IMR-90 (cell line): Measurements from ENCODE around the gene ANO8. TPM values are rescaled to one million over a fixed set of nuclear protein-coding genes. Genes with fewer than 3 reads are reported as not detected.

ENCODE experiments used
- ATAC-seq: fragments of 200-7000 bp; cut with Tn5 transposase; 2 replicates; pipeline ENCODE4 v1.9.1; 2020; ENCODE audit warnings: low read depth, mild to moderate bottlenecking, moderate library complexity
- BruUV-seq: library from RNA; stranded (reverse); fragments of 400-500 nt; replicated peaks from 2 replicates; lab custom pipeline; 2021; lab: Mats Ljungman, UMichigan
- CTCF ChIA-PET: fragments of 300-600 bp; formaldehyde crosslinking; extraction: SDS; loops from one replicate; lab custom pipeline; 2021; ENCODE audit warnings: antibody characterized with exemption; lab: Yijun Ruan, JAX
- POLR2A ChIA-PET: fragments of 300-600 bp; sonication (Branson Sonifier 250); formaldehyde crosslinking; loops from one replicate; lab custom pipeline; 2022; ENCODE audit warnings: antibody characterized with exemption; ENCODE audit not compliant: unreplicated experiment; lab: Charles Lee
- DNase-seq: peaks from one replicate; pipeline ENCODE4 v3.0.0; 2013
- H2AFZ ChIP-seq: replicated peaks from 2 replicates; pipeline ENCODE3; 2013; ENCODE audit warnings: low read length, mild to moderate bottlenecking; ENCODE audit not compliant: poor library complexity
- H2AK5ac ChIP-seq: 2 replicates; pipeline ENCODE4 v1.6.1; 2013; ENCODE audit warnings: low read depth, low read length, inconsistent platforms
- H2AK9ac ChIP-seq: replicated peaks from 2 replicates; pipeline ENCODE3; 2013; ENCODE audit warnings: mild to moderate bottlenecking, low read depth, low read length, moderate library complexity; ENCODE audit not compliant: poor library complexity
- H2BK120ac ChIP-seq: 2 replicates; pipeline ENCODE4 v1.6.1; 2013; ENCODE audit warnings: low read depth, low read length, inconsistent platforms
- H2BK15ac ChIP-seq: 3 replicates; pipeline ENCODE4 v1.6.1; 2013; ENCODE audit warnings: low read depth, low read length, inconsistent platforms
- H2BK20ac ChIP-seq: 2 replicates; pipeline ENCODE4 v1.6.1; 2013; ENCODE audit warnings: low read depth, mild to moderate bottlenecking, inconsistent platforms, low read length, moderate library complexity
- H2BK5ac ChIP-seq: 2 replicates; pipeline ENCODE4 v1.6.1; 2013; ENCODE audit warnings: mild to moderate bottlenecking, low read depth, low read length, inconsistent platforms; ENCODE audit not compliant: poor library complexity, severe bottlenecking
- H3K14ac ChIP-seq: replicated peaks from 2 replicates; pipeline ENCODE4 v1.6.1; 2013; ENCODE audit warnings: low read depth, low read length, inconsistent platforms
- H3K18ac ChIP-seq: 2 replicates; pipeline ENCODE4 v1.6.1; 2013; ENCODE audit warnings: low read depth, low read length, control low read depth
- H3K23ac ChIP-seq: 2 replicates; pipeline ENCODE4 v1.6.1; 2013; ENCODE audit warnings: low read depth, low read length, inconsistent platforms
- H3K27ac ChIP-seq: 2 replicates; pipeline ENCODE4 v1.5.1; 2013; ENCODE audit warnings: mild to moderate bottlenecking, control low read depth, low read length; ENCODE audit not compliant: insufficient read depth
- H3K27me3 ChIP-seq: 2 replicates; pipeline ENCODE4 v1.6.1; 2013; ENCODE audit warnings: low read length; ENCODE audit not compliant: control insufficient read depth, insufficient read depth
- H3K36me3 ChIP-seq: 2 replicates; pipeline ENCODE4 v1.6.1; 2013; ENCODE audit warnings: low read length, mixed read lengths; ENCODE audit not compliant: control insufficient read depth, insufficient read depth
- H3K4ac ChIP-seq: 2 replicates; pipeline ENCODE4 v1.6.1; 2013; ENCODE audit warnings: low read depth, low read length, inconsistent platforms
- H3K4me1 ChIP-seq: 2 replicates; pipeline ENCODE4 v1.6.1; 2013; ENCODE audit warnings: low read length, mixed read lengths; ENCODE audit not compliant: control insufficient read depth, insufficient read depth
- H3K4me2 ChIP-seq: 2 replicates; pipeline ENCODE4 v1.6.1; 2013; ENCODE audit warnings: low read depth, mild to moderate bottlenecking, control low read depth, low read length, moderate library complexity
- H3K4me3 ChIP-seq: 2 replicates; pipeline ENCODE4 v1.5.1; 2013; ENCODE audit warnings: low read depth, mild to moderate bottlenecking, control low read depth, low read length, moderate library complexity; ENCODE audit not compliant: insufficient read depth
- H3K56ac ChIP-seq: 2 replicates; pipeline ENCODE4 v1.6.1; 2013; ENCODE audit warnings: low read length, inconsistent platforms; ENCODE audit not compliant: insufficient read depth; ENCODE audit errors: extremely low read depth
- H3K79me1 ChIP-seq, 2 experiments: 2 replicates each; pipeline ENCODE4 v1.6.1; 2013; ENCODE audit warnings: low read length in 2 of 2, inconsistent platforms in 1 of 2, low read depth in 1 of 2
- H3K9ac ChIP-seq: 2 replicates; pipeline ENCODE4 v1.6.1; 2013; ENCODE audit warnings: low read depth, low read length, control low read depth
- H3K9me1 ChIP-seq: 2 replicates; pipeline ENCODE4 v1.6.1; 2013; ENCODE audit warnings: low read length, inconsistent platforms; ENCODE audit not compliant: insufficient read depth
- H3K9me3 ChIP-seq: 2 replicates; pipeline ENCODE4 v1.6.1; 2013; ENCODE audit warnings: low read length; ENCODE audit not compliant: control insufficient read depth, insufficient read depth
- H4K20me1 ChIP-seq: 2 replicates; pipeline ENCODE4 v1.6.1; 2013; ENCODE audit warnings: low read length, inconsistent platforms; ENCODE audit not compliant: insufficient read depth
- H4K5ac ChIP-seq: 2 replicates; pipeline ENCODE4 v1.6.1; 2013; ENCODE audit warnings: mild to moderate bottlenecking, low read depth, low read length, control low read depth
- H4K8ac ChIP-seq, 2 experiments: 2 replicates each; pipeline ENCODE4 v1.6.1; 2013; ENCODE audit warnings: low read depth in 2 of 2, low read length in 2 of 2, control low read depth in 1 of 2, inconsistent platforms in 1 of 2
- H4K91ac ChIP-seq: 2 replicates; pipeline ENCODE4 v1.6.1; 2013; ENCODE audit warnings: low read depth, low read length, inconsistent platforms; ENCODE audit not compliant: insufficient read depth
- BHLHE40 ChIP-seq: fragments of 150-350 bp; IDR thresholded peaks from 2 replicates; pipeline ENCODE4 v1.6.1; 2016; ENCODE audit warnings: mild to moderate bottlenecking, low read depth, low read length
- CEBPB ChIP-seq: IDR thresholded peaks from 2 replicates; pipeline ENCODE4 v1.6.1; 2012; ENCODE audit warnings: low read depth, low read length, improper control_type of control experiment
- CHD1 ChIP-seq: IDR thresholded peaks from 2 replicates; pipeline ENCODE4 v1.6.1; 2012; ENCODE audit warnings: low read depth, low read length, improper control_type of control experiment
- ELK1 ChIP-seq: fragments of 150-350 bp; IDR thresholded peaks from 2 replicates; pipeline ENCODE4 v1.6.1; 2016; ENCODE audit warnings: low read depth, mild to moderate bottlenecking, low read length, moderate library complexity, borderline replicate concordance
- FOS ChIP-seq: fragments of 150-350 bp; IDR thresholded peaks from 2 replicates; pipeline ENCODE4 v1.6.1; 2016; ENCODE audit warnings: low read depth, low read length
- MAFK ChIP-seq: IDR thresholded peaks from 2 replicates; pipeline ENCODE4 v1.6.1; 2012; ENCODE audit warnings: low read depth, low read length, improper control_type of control experiment
- MAZ ChIP-seq: IDR thresholded peaks from 2 replicates; pipeline ENCODE4 v1.6.1; 2012; ENCODE audit warnings: low read depth, mild to moderate bottlenecking, low read length, improper control_type of control experiment, moderate library complexity, borderline replicate concordance
- MXI1 ChIP-seq: IDR thresholded peaks from 2 replicates; pipeline ENCODE4 v1.6.1; 2012; ENCODE audit warnings: low read depth, mild to moderate bottlenecking, low read length, moderate library complexity, borderline replicate concordance
- NFE2L2 ChIP-seq: fragments of 150-350 bp; IDR thresholded peaks from 2 replicates; pipeline ENCODE4 v1.6.1; 2016; ENCODE audit warnings: low read depth, mild to moderate bottlenecking, low read length
- POLR2A ChIP-seq: IDR thresholded peaks from 2 replicates; pipeline ENCODE4 v1.6.1; 2012; ENCODE audit warnings: mild to moderate bottlenecking, low read depth, low read length
- RAD21 ChIP-seq: IDR thresholded peaks from 2 replicates; pipeline ENCODE4 v1.6.1; 2012; ENCODE audit warnings: low read length, improper control_type of control experiment
- RCOR1 ChIP-seq: IDR thresholded peaks from 2 replicates; pipeline ENCODE4 v1.6.1; 2012; ENCODE audit warnings: mild to moderate bottlenecking, low read length, improper control_type of control experiment; ENCODE audit not compliant: insufficient replicate concordance
- SMC3 ChIP-seq: fragments of 150-350 bp; IDR thresholded peaks from 2 replicates; pipeline ENCODE4 v1.6.1; 2016; ENCODE audit warnings: low read depth, mild to moderate bottlenecking, antibody characterized with exemption, low read length, moderate library complexity
- WGBS, 2 experiments: methylation state at CpG; one replicate each; pipeline versions ENCODE4 v1.1.5 to v1.1.7; 2013; ENCODE audit warnings: missing lambda C conversion rate in 2 of 2; ENCODE audit not compliant: insufficient read length in 1 of 2; ENCODE audit errors: extremely low coverage in 2 of 2; 5-methylcytosine and 5-hydroxymethylcytosine counted together
- dilution Hi-C: fragments of 300-500 bp; cut with HindIII; formaldehyde crosslinking; loops from one replicate; pipeline ENCODE4 v1.14.3; 2018; ENCODE audit warnings: low sequenced_read_pairs; ENCODE audit not compliant: unreplicated experiment
- in situ Hi-C: fragments of 300-500 bp; cut with MboI; formaldehyde crosslinking; loops from 3 replicates; pipeline ENCODE4 v1.14.3; 2019; ENCODE audit warnings: low sequenced_read_pairs, inconsistent platforms, mixed read lengths
- intact Hi-C: fragments of 100-400 bp; cut with micrococcal nuclease; formaldehyde crosslinking; loops from 2 replicates; pipeline ENCODE4 v1.10.0; 2022
- polyA plus RNA-seq, 3 experiments: library from polyadenylated mRNA; depleted of rRNA; stranded (reverse); fragments of >200 nt; gene quantifications; 2 replicates each; pipeline ENCODE4 v1.2.3, GENCODE V29; 2012; ENCODE audit warnings: low replicate concordance in 1 of 3
- total RNA-seq: library from RNA; depleted of rRNA; stranded (reverse); fragments of >200 nt; gene quantifications from 2 replicates; pipeline ENCODE4 v1.2.3, GENCODE V29; 2012
- TF ChIP-seq, protein P1 (sequence below): conservative IDR thresholded peaks from 2 replicates; pipeline ENCODE4 v1.5.1; 2012; ENCODE audit warnings: mild to moderate bottlenecking, low read depth, low read length, improper control_type of control experiment
- TF ChIP-seq, protein P2 (sequence below): fragments of 150-350 bp; IDR thresholded peaks from 2 replicates; pipeline ENCODE4 v1.6.1; 2017; ENCODE audit warnings: mild to moderate bottlenecking, antibody characterized with exemption, low read length, low read depth

ANO8 gene
- total and polyA plus RNA-seq, 2 of the 4 experiments (the other 2 are of a cell fraction): 1.6 to 5.6 TPM

GRCh38 chr19:17286263-17286662 is 48.4 kb downstream of the ANO8 start:
- peaks cover 2% of the 10 kb centered on the region; the same call in 1 of the 2 replicates for H3K4me1 ChIP-seq

More at GRCh38 chr19:17286263-17286662, 48.4 kb downstream of the ANO8 start:
- H3K4me2 ChIP-seq: no peak overlapping the region
- no peaks in the 10 kb centered on the region for H3K36me3 ChIP-seq
- H3K27me3 ChIP-seq: no peaks in the 10 kb centered on the region
- no peak overlapping the region for H2AFZ ChIP-seq
- no peak overlapping the region for H3K23ac ChIP-seq
- no peak overlapping the region for H4K5ac ChIP-seq
- H3K27ac ChIP-seq: no peak overlapping the region
- H3K79me1 ChIP-seq: no peaks in the 10 kb centered on the region
- no peaks in the 10 kb centered on the region for H4K20me1 ChIP-seq
- H3K4me3 ChIP-seq: no peak overlapping the region
- no peak overlapping the region for H2BK5ac ChIP-seq
- H4K8ac ChIP-seq: no peak overlapping the region
- H3K9me3 ChIP-seq: no peaks in the 10 kb centered on the region
- H3K4ac ChIP-seq: no peak overlapping the region
- no TSS peak for BruUV-seq
- intact Hi-C loops: loop anchor here (10.0 kb wide), 1 partner anchor 511 kb away; no protein-coding TSS in a partner anchor
- in situ Hi-C loops: loop anchor here (5.0 to 10.0 kb wide), 2 partner anchors 81 to 214 kb away; no protein-coding TSS in a partner anchor
- no peak overlapping the region for H4K91ac ChIP-seq
- 94% methylated on average over 7 of the region's 11 CpGs; no CpG with 5 or more reads in 1 of the 2 experiments for WGBS, 2 experiments
- H3K9me1 ChIP-seq: no peaks in the 10 kb centered on the region
- H3K14ac ChIP-seq: no peak overlapping the region
- CTCF ChIA-PET: no interaction called here
- H3K18ac ChIP-seq: no peak overlapping the region
- H3K56ac ChIP-seq: no peak overlapping the region
- ATAC-seq: no peak
- no peak overlapping the region for H2BK15ac ChIP-seq
- no peak overlapping the region for H2AK5ac ChIP-seq
- H3K9ac ChIP-seq: no peak overlapping the region
- H2BK120ac ChIP-seq: no peak overlapping the region
- DNase-seq: no peak
- TF ChIP-seq FOS (no peak), POLR2A (no peak), MXI1 (no peak), RCOR1 (no peak), SMC3 (no peak), NFE2L2 (no peak), CHD1 (no peak), BHLHE40 (no peak), RAD21 (no peak), CEBPB (no peak), MAZ (no peak), MAFK (no peak), ELK1 (no peak)
- TF ChIP-seq, protein P1, sequence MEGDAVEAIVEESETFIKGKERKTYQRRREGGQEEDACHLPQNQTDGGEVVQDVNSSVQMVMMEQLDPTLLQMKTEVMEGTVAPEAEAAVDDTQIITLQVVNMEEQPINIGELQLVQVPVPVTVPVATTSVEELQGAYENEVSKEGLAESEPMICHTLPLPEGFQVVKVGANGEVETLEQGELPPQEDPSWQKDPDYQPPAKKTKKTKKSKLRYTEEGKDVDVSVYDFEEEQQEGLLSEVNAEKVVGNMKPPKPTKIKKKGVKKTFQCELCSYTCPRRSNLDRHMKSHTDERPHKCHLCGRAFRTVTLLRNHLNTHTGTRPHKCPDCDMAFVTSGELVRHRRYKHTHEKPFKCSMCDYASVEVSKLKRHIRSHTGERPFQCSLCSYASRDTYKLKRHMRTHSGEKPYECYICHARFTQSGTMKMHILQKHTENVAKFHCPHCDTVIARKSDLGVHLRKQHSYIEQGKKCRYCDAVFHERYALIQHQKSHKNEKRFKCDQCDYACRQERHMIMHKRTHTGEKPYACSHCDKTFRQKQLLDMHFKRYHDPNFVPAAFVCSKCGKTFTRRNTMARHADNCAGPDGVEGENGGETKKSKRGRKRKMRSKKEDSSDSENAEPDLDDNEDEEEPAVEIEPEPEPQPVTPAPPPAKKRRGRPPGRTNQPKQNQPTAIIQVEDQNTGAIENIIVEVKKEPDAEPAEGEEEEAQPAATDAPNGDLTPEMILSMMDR: no peak
- TF ChIP-seq, protein P2, sequence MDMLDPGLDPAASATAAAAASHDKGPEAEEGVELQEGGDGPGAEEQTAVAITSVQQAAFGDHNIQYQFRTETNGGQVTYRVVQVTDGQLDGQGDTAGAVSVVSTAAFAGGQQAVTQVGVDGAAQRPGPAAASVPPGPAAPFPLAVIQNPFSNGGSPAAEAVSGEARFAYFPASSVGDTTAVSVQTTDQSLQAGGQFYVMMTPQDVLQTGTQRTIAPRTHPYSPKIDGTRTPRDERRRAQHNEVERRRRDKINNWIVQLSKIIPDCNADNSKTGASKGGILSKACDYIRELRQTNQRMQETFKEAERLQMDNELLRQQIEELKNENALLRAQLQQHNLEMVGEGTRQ: no peak
- dilution Hi-C loops: no loop called here
- H2AK9ac ChIP-seq: peak overlapping the region; percentile 42
- no peak overlapping the region for H2BK20ac ChIP-seq
- POLR2A ChIA-PET: no interaction called here
